Stomach (tissue), 4 donors: ENCODE data around the gene GTPBP2.

Source experiments
- CTCF ChIP-seq, 7 experiments: fragments of 450-650 bp in 4 of 7; fragments of 200-600 bp in 3 of 7; sonication (generic) in 3 of 7; IDR thresholded peaks; one replicate each; pipeline ENCODE4 v1.5.1; 2016 to 2019; ENCODE audit warnings: antibody characterized with exemption in 7 of 7, control low read depth in 2 of 7, mild to moderate bottlenecking in 1 of 7
- EP300 ChIP-seq: sonication (generic); formaldehyde crosslinking; IDR thresholded peaks from one replicate; pipeline ENCODE4 v1.6.1; 2017; ENCODE audit warnings: antibody characterized with exemption
- POLR2A ChIP-seq, 4 donors: fragments of 450-650 bp; IDR thresholded peaks; one replicate each; pipeline ENCODE4 v1.6.1; 2016; ENCODE audit warnings: antibody characterized with exemption in 4 of 4, control low read depth in 2 of 4, mild to moderate bottlenecking in 1 of 4, moderate library complexity in 1 of 4
- POLR2AphosphoS5 ChIP-seq, 3 donors: sonication (generic); formaldehyde crosslinking; IDR thresholded peaks; one replicate each; pipeline ENCODE4 v1.6.1; 2016; ENCODE audit warnings: antibody characterized with exemption in 3 of 3

GRCh38 chr6:43613721-43614395, 15.2 kb downstream of the GTPBP2 start:
- TF ChIP-seq CTCF (IDR thresholded peaks at IDR 0.05), result no peak
- TF ChIP-seq POLR2A (IDR thresholded peaks at IDR 0.05), result no peak
- no peak for TF ChIP-seq EP300
- TF ChIP-seq POLR2AphosphoS5 (IDR thresholded peaks at IDR 0.05), result no peak
